ENCODE results near the gene C7orf57.

- TF ChIP-seq, protein P1, sequence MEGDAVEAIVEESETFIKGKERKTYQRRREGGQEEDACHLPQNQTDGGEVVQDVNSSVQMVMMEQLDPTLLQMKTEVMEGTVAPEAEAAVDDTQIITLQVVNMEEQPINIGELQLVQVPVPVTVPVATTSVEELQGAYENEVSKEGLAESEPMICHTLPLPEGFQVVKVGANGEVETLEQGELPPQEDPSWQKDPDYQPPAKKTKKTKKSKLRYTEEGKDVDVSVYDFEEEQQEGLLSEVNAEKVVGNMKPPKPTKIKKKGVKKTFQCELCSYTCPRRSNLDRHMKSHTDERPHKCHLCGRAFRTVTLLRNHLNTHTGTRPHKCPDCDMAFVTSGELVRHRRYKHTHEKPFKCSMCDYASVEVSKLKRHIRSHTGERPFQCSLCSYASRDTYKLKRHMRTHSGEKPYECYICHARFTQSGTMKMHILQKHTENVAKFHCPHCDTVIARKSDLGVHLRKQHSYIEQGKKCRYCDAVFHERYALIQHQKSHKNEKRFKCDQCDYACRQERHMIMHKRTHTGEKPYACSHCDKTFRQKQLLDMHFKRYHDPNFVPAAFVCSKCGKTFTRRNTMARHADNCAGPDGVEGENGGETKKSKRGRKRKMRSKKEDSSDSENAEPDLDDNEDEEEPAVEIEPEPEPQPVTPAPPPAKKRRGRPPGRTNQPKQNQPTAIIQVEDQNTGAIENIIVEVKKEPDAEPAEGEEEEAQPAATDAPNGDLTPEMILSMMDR (conservative IDR thresholded peaks at IDR 0.05; ENCODE audit: low read depth in 2 of 2): no peak
- TF ChIP-seq EZH2 (IDR thresholded peaks at IDR 0.05; ENCODE audit: low read depth, unreplicated experiment) (no peak), EZH2phosphoT487 (IDR thresholded peaks at IDR 0.05; ENCODE audit: unreplicated experiment) (no peak), NANOG (IDR thresholded peaks at IDR 0.05; ENCODE audit: borderline replicate concordance) (no peak), ETS1 (IDR thresholded peaks at IDR 0.05) (no peak), ZNF331 (CRISPR knock-in tag; IDR thresholded peaks at IDR 0.05; ENCODE audit: low read depth) (no peak)
- TF ChIP-seq, protein P2, sequence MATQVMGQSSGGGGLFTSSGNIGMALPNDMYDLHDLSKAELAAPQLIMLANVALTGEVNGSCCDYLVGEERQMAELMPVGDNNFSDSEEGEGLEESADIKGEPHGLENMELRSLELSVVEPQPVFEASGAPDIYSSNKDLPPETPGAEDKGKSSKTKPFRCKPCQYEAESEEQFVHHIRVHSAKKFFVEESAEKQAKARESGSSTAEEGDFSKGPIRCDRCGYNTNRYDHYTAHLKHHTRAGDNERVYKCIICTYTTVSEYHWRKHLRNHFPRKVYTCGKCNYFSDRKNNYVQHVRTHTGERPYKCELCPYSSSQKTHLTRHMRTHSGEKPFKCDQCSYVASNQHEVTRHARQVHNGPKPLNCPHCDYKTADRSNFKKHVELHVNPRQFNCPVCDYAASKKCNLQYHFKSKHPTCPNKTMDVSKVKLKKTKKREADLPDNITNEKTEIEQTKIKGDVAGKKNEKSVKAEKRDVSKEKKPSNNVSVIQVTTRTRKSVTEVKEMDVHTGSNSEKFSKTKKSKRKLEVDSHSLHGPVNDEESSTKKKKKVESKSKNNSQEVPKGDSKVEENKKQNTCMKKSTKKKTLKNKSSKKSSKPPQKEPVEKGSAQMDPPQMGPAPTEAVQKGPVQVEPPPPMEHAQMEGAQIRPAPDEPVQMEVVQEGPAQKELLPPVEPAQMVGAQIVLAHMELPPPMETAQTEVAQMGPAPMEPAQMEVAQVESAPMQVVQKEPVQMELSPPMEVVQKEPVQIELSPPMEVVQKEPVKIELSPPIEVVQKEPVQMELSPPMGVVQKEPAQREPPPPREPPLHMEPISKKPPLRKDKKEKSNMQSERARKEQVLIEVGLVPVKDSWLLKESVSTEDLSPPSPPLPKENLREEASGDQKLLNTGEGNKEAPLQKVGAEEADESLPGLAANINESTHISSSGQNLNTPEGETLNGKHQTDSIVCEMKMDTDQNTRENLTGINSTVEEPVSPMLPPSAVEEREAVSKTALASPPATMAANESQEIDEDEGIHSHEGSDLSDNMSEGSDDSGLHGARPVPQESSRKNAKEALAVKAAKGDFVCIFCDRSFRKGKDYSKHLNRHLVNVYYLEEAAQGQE (IDR thresholded peaks at IDR 0.05; ENCODE audit: unreplicated experiment): no peak
Measured at GRCh38 chr7:48085942-48086341, 50.6 kb downstream of the C7orf57 start.
